Activated T-cell treated with anti-CD3 and anti-CD28 coated beads, Interleukin-2, amount 50 U/mL, for 72 hours (primary cell): ENCODE results near the gene ZNF331. TPM values are rescaled to one million over a fixed set of nuclear protein-coding genes. Genes with fewer than 3 reads are reported as not detected.

Experiments
- ATAC-seq, 2 donors: fragments of 150-1000 bp; cut with Tn5 transposase; replicated peaks in 1 of 2; 2 replicates each; pipeline ENCODE4 v1.10.0; 2021; ENCODE audit warnings: moderate library complexity in 2 of 2, mild to moderate bottlenecking in 1 of 2
- DNase-seq, 2 donors: peaks; one replicate each; pipeline ENCODE4 v3.0.0; 2021 to 2022; ENCODE audit warnings: mixed read lengths in 1 of 2
- H3K27ac Mint-ChIP-seq: one replicate; pipeline ENCODE4 v1.8.0; 2022; ENCODE audit warnings: mild to moderate bottlenecking, moderate library complexity, mixed read lengths
- H3K27me3 Mint-ChIP-seq: one replicate; pipeline ENCODE4 v1.8.0; 2022; ENCODE audit warnings: low read depth, mixed read lengths
- H3K36me3 Mint-ChIP-seq, 2 donors: one replicate each; pipeline ENCODE4 v1.8.0; 2022; ENCODE audit warnings: mixed read lengths in 2 of 2, mild to moderate bottlenecking in 1 of 2; ENCODE audit not compliant: insufficient read depth in 2 of 2
- H3K4me1 Mint-ChIP-seq: one replicate; pipeline ENCODE4 v1.8.0; 2022; ENCODE audit warnings: low read depth, mixed read lengths
- H3K4me3 Mint-ChIP-seq, 2 donors: one replicate each; pipeline ENCODE4 v1.8.0; 2022; ENCODE audit warnings: mild to moderate bottlenecking in 2 of 2, mixed read lengths in 2 of 2, moderate library complexity in 2 of 2
- H3K9me3 Mint-ChIP-seq, 2 donors: one replicate each; pipeline ENCODE4 v1.8.0; 2022; ENCODE audit warnings: mixed read lengths in 2 of 2
- total RNA-seq, 2 donors: library from RNA; stranded (reverse); gene quantifications; one replicate each; pipeline ENCODE4 v1.2.3, GENCODE V29; 2022

The ZNF331 gene
- total RNA-seq, 2 donors from 2014 or later: 63.7 to 71.4 TPM

- Mint-ChIP-seq H3K9me3 (peaks cover 2 to 3% of the 10 kb centered on the region in 2 donors), H3K4me1 (peaks cover 11% of the 10 kb centered on the region), H3K36me3 (peaks cover 10 to 22% of the 10 kb centered on the region in 2 donors), H3K4me3 (no peak overlapping the region), H3K27me3 (no peaks in the 10 kb centered on the region), H3K27ac (no peak overlapping the region)
- DNase-seq (no peak), ATAC-seq (no peak)
Observed at GRCh38 chr19:53532362-53532761, 5.6 kb upstream of the ZNF331 start.

GRCh38 chr19:53536225-53536548, 1.8 kb upstream of the ZNF331 start:
- DNase-seq (no peak), ATAC-seq (no peak)
- H3K4me1 Mint-ChIP-seq: peaks cover 28% of the 10 kb centered on the region
- peaks cover 2 to 6% of the 10 kb centered on the region in 2 donors for H3K9me3 Mint-ChIP-seq
- H3K27me3 Mint-ChIP-seq: no peaks in the 10 kb centered on the region
- peaks cover 22 to 38% of the 10 kb centered on the region in 2 donors for H3K36me3 Mint-ChIP-seq
- H3K4me3 Mint-ChIP-seq: peak overlapping the region; percentile 57 to 98
- H3K27ac Mint-ChIP-seq: peak overlapping the region; percentile 80

GRCh38 chr19:53537121-53537520, 824 bp upstream of the ZNF331 start:
- Mint-ChIP-seq H3K9me3 (peaks cover 2 to 3% of the 10 kb centered on the region in 2 donors), H3K4me3 (peak overlapping the region; percentile 96 to 98), H3K27ac (peak overlapping the region; percentile 75), H3K27me3 (no peaks in the 10 kb centered on the region), H3K36me3 (peaks cover 22 to 42% of the 10 kb centered on the region in 2 donors), H3K4me1 (peaks cover 37% of the 10 kb centered on the region)
- peak; percentile 4 for ATAC-seq
- DNase-seq: peak in 1 of 2 donors; percentile 8

GRCh38 chr19:53538378-53539109, 599 bp downstream of the ZNF331 start:
- Mint-ChIP-seq H3K4me3 (peak overlapping the region; percentile 96 to 98), H3K4me1 (peaks cover 42% of the 10 kb centered on the region), H3K27me3 (no peaks in the 10 kb centered on the region), H3K9me3 (peaks cover 2 to 3% of the 10 kb centered on the region in 2 donors), H3K36me3 (peaks cover 16 to 40% of the 10 kb centered on the region in 2 donors), H3K27ac (peak overlapping the region; percentile 98)
- ATAC-seq (peak; percentile 12 to 16), DNase-seq (peak; percentile 7 to 18)

- peaks cover 2 to 3% of the 10 kb centered on the region in 2 donors for H3K9me3 Mint-ChIP-seq
- peaks cover 22 to 42% of the 10 kb centered on the region in 2 donors for H3K36me3 Mint-ChIP-seq
- H3K4me1 Mint-ChIP-seq: peaks cover 43% of the 10 kb centered on the region
- H3K4me3 Mint-ChIP-seq: peak overlapping the region; percentile 16 to 45
- no peak overlapping the region for H3K27ac Mint-ChIP-seq
- no peak for DNase-seq
- no peak for ATAC-seq
- H3K27me3 Mint-ChIP-seq: no peaks in the 10 kb centered on the region
Observed at GRCh38 chr19:53540091-53540490, 2.1 kb downstream of the ZNF331 start.

GRCh38 chr19:53541971-53542370, 4.0 kb downstream of the ZNF331 start:
- Mint-ChIP-seq H3K9me3 (peaks cover 2 to 3% of the 10 kb centered on the region in 2 donors), H3K4me3 (peak overlapping the region; percentile 17 to 58), H3K4me1 (peaks cover 47% of the 10 kb centered on the region), H3K27me3 (no peaks in the 10 kb centered on the region), H3K27ac (peak overlapping the region; percentile 50), H3K36me3 (peaks cover 22 to 39% of the 10 kb centered on the region in 2 donors)
- DNase-seq (no peak), ATAC-seq (no peak)

GRCh38 chr19:53545271-53546065, 7.5 kb downstream of the ZNF331 start:
- H3K4me1 Mint-ChIP-seq: peaks cover 43% of the 10 kb centered on the region
- no peak for ATAC-seq

GRCh38 chr19:53546758-53547513, 9.0 kb downstream of the ZNF331 start:
- Mint-ChIP-seq H3K9me3 (no peaks in the 10 kb centered on the region), H3K4me1 (peaks cover 43% of the 10 kb centered on the region), H3K27me3 (no peaks in the 10 kb centered on the region), H3K4me3 (no peak overlapping the region), H3K27ac (no peak overlapping the region), H3K36me3 (peaks cover 14 to 25% of the 10 kb centered on the region in 2 donors)
- DNase-seq: no peak
- no peak for ATAC-seq

More at GRCh38 chr19:53545271-53546065, 7.5 kb downstream of the ZNF331 start:
- H3K36me3 Mint-ChIP-seq: peaks cover 18 to 24% of the 10 kb centered on the region in 2 donors
- peaks cover 2 to 3% of the 10 kb centered on the region in 2 donors for H3K9me3 Mint-ChIP-seq
- no peaks in the 10 kb centered on the region for H3K27me3 Mint-ChIP-seq
- DNase-seq: no peak
- H3K27ac Mint-ChIP-seq: no peak overlapping the region
- no peak overlapping the region for H3K4me3 Mint-ChIP-seq

GRCh38 chr19:53549340-53549739, 11.4 kb downstream of the ZNF331 start:
- Mint-ChIP-seq H3K9me3 (no peaks in the 10 kb centered on the region), H3K4me3 (no peak overlapping the region), H3K4me1 (peaks cover 46% of the 10 kb centered on the region), H3K27ac (no peak overlapping the region), H3K27me3 (no peaks in the 10 kb centered on the region), H3K36me3 (peaks cover 15 to 22% of the 10 kb centered on the region in 2 donors)
- DNase-seq (no peak), ATAC-seq (no peak)

GRCh38 chr19:53552001-53552721, 14.2 kb downstream of the ZNF331 start:
- peak overlapping the region; percentile 63 for H3K27ac Mint-ChIP-seq
- DNase-seq: no peak
- H3K27me3 Mint-ChIP-seq: no peaks in the 10 kb centered on the region
- H3K9me3 Mint-ChIP-seq: no peaks in the 10 kb centered on the region
- ATAC-seq: no peak
- H3K4me1 Mint-ChIP-seq: peaks cover 28% of the 10 kb centered on the region
- H3K4me3 Mint-ChIP-seq: no peak overlapping the region
- H3K36me3 Mint-ChIP-seq: peaks cover 21 to 31% of the 10 kb centered on the region in 2 donors

- H3K36me3 Mint-ChIP-seq: peaks cover 21 to 35% of the 10 kb centered on the region in 2 donors
- no peak for DNase-seq
Observed at GRCh38 chr19:53553156-53553555, 15.2 kb downstream of the ZNF331 start.

More at GRCh38 chr19:53553156-53553555, 15.2 kb downstream of the ZNF331 start:
- H3K27ac Mint-ChIP-seq: peak overlapping the region; percentile 96
- H3K9me3 Mint-ChIP-seq: no peaks in the 10 kb centered on the region
- H3K4me1 Mint-ChIP-seq: peaks cover 25% of the 10 kb centered on the region
- no peaks in the 10 kb centered on the region for H3K27me3 Mint-ChIP-seq
- peak; percentile 45 for ATAC-seq
- H3K4me3 Mint-ChIP-seq: peak overlapping the region; percentile 91 to 97
